ENCODE measurements around the gene NUFIP1. TPM values are rescaled to one million over a fixed set of nuclear protein-coding genes. Genes with fewer than 3 reads are reported as not detected.

Gene NUFIP1
- total and polyA plus RNA-seq, 2 donors = 3.0 to 4.1 TPM

GRCh38 chr13:44918326-44919103 lies 70.8 kb downstream of the NUFIP1 start:
- peaks cover 4 to 15% of the 10 kb centered on the region in 2 donors for H3K4me1 ChIP-seq (ENCODE audit: control insufficient read depth in 2 of 2, insufficient read depth in 2 of 2, low read length in 2 of 2)
- WGBS = 14% methylated on average over 26 of the region's 26 CpGs

GRCh38 chr13:44917589-44918325 lies 71.5 kb downstream of the NUFIP1 start:
- H3K27ac ChIP-seq (ENCODE audit: low read depth in 1 of 2, low read length in 1 of 2) = peak overlapping the region; percentile 94 to 99
- under 1% methylated on average over 41 of the region's 41 CpGs for WGBS
- H3K4me3 ChIP-seq (ENCODE audit: low read length in 2 of 2) = peak overlapping the region; percentile 56 to 60
- DNase-seq (ENCODE audit: low read depth in 6 of 9, low spot score in 9 of 9) = peak; percentile 94 to 100 (median 98)
- H3K36me3 ChIP-seq (ENCODE audit: control insufficient read depth in 2 of 2, insufficient read depth in 2 of 2, low read length in 1 of 2) = no peaks in the 10 kb centered on the region
- no peaks in the 10 kb centered on the region for H3K27me3 ChIP-seq (ENCODE audit: control insufficient read depth in 2 of 2, insufficient read depth in 1 of 2, low read length in 1 of 2)
- peaks cover 4 to 15% of the 10 kb centered on the region in 2 donors for H3K4me1 ChIP-seq (ENCODE audit: control insufficient read depth in 2 of 2, insufficient read depth in 2 of 2, low read length in 2 of 2)
- H3K9me3 ChIP-seq (ENCODE audit: control insufficient read depth in 2 of 2, insufficient read depth in 1 of 2, low read length in 1 of 2) = no peaks in the 10 kb centered on the region

More at GRCh38 chr13:44918326-44919103, 70.8 kb downstream of the NUFIP1 start:
- H3K27me3 ChIP-seq (ENCODE audit: control insufficient read depth in 2 of 2, insufficient read depth in 1 of 2, low read length in 1 of 2) = no peaks in the 10 kb centered on the region
- peak in 2 of 9 donors; percentile 68 to 82 for DNase-seq (ENCODE audit: low read depth in 6 of 9, low spot score in 9 of 9)
- peak overlapping the region; percentile 94 to 99 for H3K27ac ChIP-seq (ENCODE audit: low read depth in 1 of 2, low read length in 1 of 2)
- no peaks in the 10 kb centered on the region for H3K9me3 ChIP-seq (ENCODE audit: control insufficient read depth in 2 of 2, insufficient read depth in 1 of 2, low read length in 1 of 2)
- no peaks in the 10 kb centered on the region for H3K36me3 ChIP-seq (ENCODE audit: control insufficient read depth in 2 of 2, insufficient read depth in 2 of 2, low read length in 1 of 2)
- H3K4me3 ChIP-seq (ENCODE audit: low read length in 2 of 2) = peak overlapping the region; percentile 56 to 60

- Histone ChIP-seq H3K4me1 (ENCODE audit: control insufficient read depth in 2 of 2, insufficient read depth in 2 of 2, low read length in 2 of 2) (peaks cover 0 to 4% of the 10 kb centered on the region in 2 donors), H3K27ac (ENCODE audit: low read depth in 1 of 2, low read length in 1 of 2) (no peak overlapping the region), H3K27me3 (ENCODE audit: control insufficient read depth in 2 of 2, insufficient read depth in 1 of 2, low read length in 1 of 2) (no peaks in the 10 kb centered on the region), H3K9me3 (ENCODE audit: control insufficient read depth in 2 of 2, insufficient read depth in 1 of 2, low read length in 1 of 2) (peaks cover 1 to 18% of the 10 kb centered on the region in 2 donors), H3K4me3 (ENCODE audit: low read length in 2 of 2) (no peak overlapping the region), H3K36me3 (ENCODE audit: control insufficient read depth in 2 of 2, insufficient read depth in 2 of 2, low read length in 1 of 2) (no peaks in the 10 kb centered on the region)
- 96% methylated on average over 3 of the region's 3 CpGs for WGBS
- no peak for DNase-seq (ENCODE audit: low read depth in 6 of 9, low spot score in 9 of 9)
These were observed 76.8 kb downstream of the NUFIP1 start for GRCh38 chr13:44912278-44913016.

GRCh38 chr13:44908712-44909111 lies 80.6 kb downstream of the NUFIP1 start:
- H3K9me3 ChIP-seq (ENCODE audit: control insufficient read depth in 2 of 2, insufficient read depth in 1 of 2, low read length in 1 of 2) = peaks cover 1 to 18% of the 10 kb centered on the region in 2 donors
- H3K36me3 ChIP-seq (ENCODE audit: control insufficient read depth in 2 of 2, insufficient read depth in 2 of 2, low read length in 1 of 2) = no peaks in the 10 kb centered on the region
- H3K27ac ChIP-seq (ENCODE audit: low read depth in 1 of 2, low read length in 1 of 2) = no peak overlapping the region
- no peaks in the 10 kb centered on the region for H3K4me1 ChIP-seq (ENCODE audit: control insufficient read depth in 2 of 2, insufficient read depth in 2 of 2, low read length in 2 of 2)
- H3K4me3 ChIP-seq (ENCODE audit: low read length in 2 of 2) = no peak overlapping the region
- WGBS = 45% methylated on average over 5 of the region's 5 CpGs
- peak in 1 of 9 donors; percentile 16 for DNase-seq (ENCODE audit: low read depth in 6 of 9, low spot score in 9 of 9)
- no peaks in the 10 kb centered on the region for H3K27me3 ChIP-seq (ENCODE audit: control insufficient read depth in 2 of 2, insufficient read depth in 1 of 2, low read length in 1 of 2)

GRCh38 chr13:44908266-44908665 lies 81.0 kb downstream of the NUFIP1 start:
- Histone ChIP-seq H3K4me3 (ENCODE audit: low read length in 2 of 2) (no peak overlapping the region), H3K27me3 (ENCODE audit: control insufficient read depth in 2 of 2, insufficient read depth in 1 of 2, low read length in 1 of 2) (no peaks in the 10 kb centered on the region), H3K9me3 (ENCODE audit: control insufficient read depth in 2 of 2, insufficient read depth in 1 of 2, low read length in 1 of 2) (peaks cover 1 to 18% of the 10 kb centered on the region in 2 donors), H3K36me3 (ENCODE audit: control insufficient read depth in 2 of 2, insufficient read depth in 2 of 2, low read length in 1 of 2) (no peaks in the 10 kb centered on the region), H3K4me1 (ENCODE audit: control insufficient read depth in 2 of 2, insufficient read depth in 2 of 2, low read length in 2 of 2) (no peaks in the 10 kb centered on the region), H3K27ac (ENCODE audit: low read depth in 1 of 2, low read length in 1 of 2) (no peak overlapping the region)
- no peak for DNase-seq (ENCODE audit: low read depth in 6 of 9, low spot score in 9 of 9)
- 89% methylated on average over 1 of the region's 1 CpG for WGBS

- H3K27me3 ChIP-seq (ENCODE audit: control insufficient read depth in 2 of 2, insufficient read depth in 1 of 2, low read length in 1 of 2) = no peaks in the 10 kb centered on the region
- no peaks in the 10 kb centered on the region for H3K4me1 ChIP-seq (ENCODE audit: control insufficient read depth in 2 of 2, insufficient read depth in 2 of 2, low read length in 2 of 2)
- DNase-seq (ENCODE audit: low read depth in 6 of 9, low spot score in 9 of 9) = peak in 1 of 9 donors; percentile 20
- H3K36me3 ChIP-seq (ENCODE audit: control insufficient read depth in 2 of 2, insufficient read depth in 2 of 2, low read length in 1 of 2) = no peaks in the 10 kb centered on the region
- H3K27ac ChIP-seq (ENCODE audit: low read depth in 1 of 2, low read length in 1 of 2) = no peak overlapping the region
- no peak overlapping the region for H3K4me3 ChIP-seq (ENCODE audit: low read length in 2 of 2)
- WGBS = 90% methylated on average over 6 of the region's 6 CpGs
- peaks cover 1 to 12% of the 10 kb centered on the region in 2 donors for H3K9me3 ChIP-seq (ENCODE audit: control insufficient read depth in 2 of 2, insufficient read depth in 1 of 2, low read length in 1 of 2)
These were observed 82.6 kb downstream of the NUFIP1 start for GRCh38 chr13:44906713-44907112.

GRCh38 chr13:44906230-44906629 lies 83.0 kb downstream of the NUFIP1 start:
- WGBS = 90% methylated on average over 4 of the region's 4 CpGs
- H3K36me3 ChIP-seq (ENCODE audit: control insufficient read depth in 2 of 2, insufficient read depth in 2 of 2, low read length in 1 of 2) = no peaks in the 10 kb centered on the region
- H3K27ac ChIP-seq (ENCODE audit: low read depth in 1 of 2, low read length in 1 of 2) = no peak overlapping the region
- H3K9me3 ChIP-seq (ENCODE audit: control insufficient read depth in 2 of 2, insufficient read depth in 1 of 2, low read length in 1 of 2) = peaks cover 1 to 12% of the 10 kb centered on the region in 2 donors
- H3K4me1 ChIP-seq (ENCODE audit: control insufficient read depth in 2 of 2, insufficient read depth in 2 of 2, low read length in 2 of 2) = no peaks in the 10 kb centered on the region
- H3K27me3 ChIP-seq (ENCODE audit: control insufficient read depth in 2 of 2, insufficient read depth in 1 of 2, low read length in 1 of 2) = no peaks in the 10 kb centered on the region
- H3K4me3 ChIP-seq (ENCODE audit: low read length in 2 of 2) = no peak overlapping the region
- DNase-seq (ENCODE audit: low read depth in 6 of 9, low spot score in 9 of 9) = no peak

GRCh38 chr13:44905556-44905955 lies 83.7 kb downstream of the NUFIP1 start:
- H3K36me3 ChIP-seq (ENCODE audit: control insufficient read depth in 2 of 2, insufficient read depth in 2 of 2, low read length in 1 of 2) = no peaks in the 10 kb centered on the region
- no peak overlapping the region for H3K4me3 ChIP-seq (ENCODE audit: low read length in 2 of 2)
- H3K27me3 ChIP-seq (ENCODE audit: control insufficient read depth in 2 of 2, insufficient read depth in 1 of 2, low read length in 1 of 2) = no peaks in the 10 kb centered on the region
- H3K4me1 ChIP-seq (ENCODE audit: control insufficient read depth in 2 of 2, insufficient read depth in 2 of 2, low read length in 2 of 2) = no peaks in the 10 kb centered on the region
- DNase-seq (ENCODE audit: low read depth in 6 of 9, low spot score in 9 of 9) = no peak
- peaks cover 0 to 5% of the 10 kb centered on the region in 2 donors for H3K9me3 ChIP-seq (ENCODE audit: control insufficient read depth in 2 of 2, insufficient read depth in 1 of 2, low read length in 1 of 2)
- WGBS = 98% methylated on average over 5 of the region's 5 CpGs
- no peak overlapping the region for H3K27ac ChIP-seq (ENCODE audit: low read depth in 1 of 2, low read length in 1 of 2)
